ENCODE data around the gene CGNL1. TPM values are rescaled to one million over a fixed set of nuclear protein-coding genes. Genes with fewer than 3 reads are reported as not detected.

The CGNL1 gene
- total RNA-seq, 1 experiment from 2014 or later, result 34.6 TPM

- H4K8ac ChIP-seq (replicated peaks; ENCODE audit: insufficient read length, low read depth, low read length), result no peak overlapping the region
- H3K27ac Mint-ChIP-seq, result no peak overlapping the region
- no peaks in the 10 kb centered on the region for H3K9me3 ChIP-seq (ENCODE audit: control insufficient read depth, low read depth, low read length)
- H3K23ac ChIP-seq (ENCODE audit: insufficient read length, low read depth, low read length), result no peak overlapping the region
- H2BK12ac ChIP-seq (ENCODE audit: insufficient read length, low read depth, low read length), result no peak overlapping the region
- H3K23me2 ChIP-seq (ENCODE audit: insufficient read length, low read depth, low read length, poor library complexity, severe bottlenecking), result no peaks in the 10 kb centered on the region
- no peaks in the 10 kb centered on the region for H3K36me3 Mint-ChIP-seq (ENCODE audit: insufficient read depth in 1 of 3, low read depth in 3 of 3)
- H2AFZ ChIP-seq (ENCODE audit: low read length), result no peak overlapping the region
- no peaks in the 10 kb centered on the region; the same call in none of the 2 replicates for H3K27me3 Mint-ChIP-seq (ENCODE audit: low read depth)
- H4K91ac ChIP-seq (ENCODE audit: insufficient read length, low read depth, low read length), result no peak overlapping the region
- no peak overlapping the region for H3K18ac ChIP-seq (ENCODE audit: insufficient read length, low read depth, low read length)
- no peak overlapping the region for H2BK15ac ChIP-seq (ENCODE audit: low read depth, low read length)
- H3K4me1 Mint-ChIP-seq, result peaks cover 4 to 14% of the 10 kb centered on the region in 2 experiments
- no peak for TF ChIP-seq CTCF (conservative IDR thresholded peaks at IDR 0.05)
- no peaks in the 10 kb centered on the region for H3K4me1 ChIP-seq (ENCODE audit: insufficient read depth, low read length)
- no peak overlapping the region for H2BK20ac ChIP-seq (ENCODE audit: low read depth, low read length, poor library complexity, severe bottlenecking)
- no peaks in the 10 kb centered on the region for H3K79me2 ChIP-seq (ENCODE audit: insufficient read depth, low read length)
- H4K20me1 ChIP-seq (ENCODE audit: control insufficient read depth, insufficient read depth, insufficient read length), result no peaks in the 10 kb centered on the region
- DNase-seq, result no peak
- H3K4me3 Mint-ChIP-seq, result no peak overlapping the region
- H3K9ac ChIP-seq (ENCODE audit: extremely low read depth, insufficient read length, low read length), result no peak overlapping the region
- no peak overlapping the region for H3K4ac ChIP-seq (ENCODE audit: low read depth, low read length)
- no CpG with 5 or more reads among the region's 4 CpGs for WGBS (ENCODE audit: extremely low coverage, insufficient read length, low lambda C conversion rate)
- no peaks in the 10 kb centered on the region for H3K79me1 ChIP-seq (ENCODE audit: insufficient read depth, low read depth, low read length, poor library complexity, severe bottlenecking)
- H4K5ac ChIP-seq (ENCODE audit: insufficient read length, low read depth, low read length), result no peak overlapping the region
- no peak overlapping the region for H3K4me2 ChIP-seq (ENCODE audit: insufficient read depth, insufficient read length, low read length)
- no peak overlapping the region for H3K56ac ChIP-seq (ENCODE audit: insufficient read length, low read depth, low read length)
- no peaks in the 10 kb centered on the region for H3K27me3 ChIP-seq (ENCODE audit: insufficient read depth, low read length)
- no peak overlapping the region for H2BK5ac ChIP-seq (ENCODE audit: insufficient read length, low read length)
- no peak overlapping the region for H2AK5ac ChIP-seq (ENCODE audit: insufficient read length, low read length)
- no peaks in the 10 kb centered on the region for H3K9me3 Mint-ChIP-seq
- no peak overlapping the region for H3T11ph ChIP-seq (ENCODE audit: low read length)
- no peak overlapping the region for H2BK120ac ChIP-seq (ENCODE audit: low read depth, low read length, poor library complexity, severe bottlenecking)
- no peak overlapping the region for H3K27ac ChIP-seq (ENCODE audit: insufficient read length, low read depth, low read length)
- no peak overlapping the region for H3K14ac ChIP-seq (ENCODE audit: insufficient read depth, low read length)
Observed at GRCh38 chr15:57573151-57573550, 196.8 kb downstream of the CGNL1 start.
